HCT116 (cell line): ENCODE measurements around the gene RAB4A.

Experiments used
- CEBPB ChIP-seq: IDR thresholded peaks from 2 replicates; pipeline ENCODE4 v1.6.1; 2012; ENCODE audit warnings: low read depth
- EZH2 ChIP-seq: fragments of 200-600 bp; sonication (generic); IDR thresholded peaks from 2 replicates; pipeline ENCODE4 v1.6.1; 2017; ENCODE audit warnings: antibody characterized with exemption, mixed run types
- EZH2phosphoT487 ChIP-seq: fragments of 200-600 bp; IDR thresholded peaks from 2 replicates; pipeline ENCODE4 v1.6.1; 2018; ENCODE audit warnings: antibody characterized with exemption, borderline replicate concordance
- FOSL1 ChIP-seq: IDR thresholded peaks from 2 replicates; pipeline ENCODE4 v1.6.1; 2012; ENCODE audit warnings: low read depth
- JUND ChIP-seq: IDR thresholded peaks from 2 replicates; pipeline ENCODE4 v1.6.1; 2012
- POLR2A ChIP-seq: IDR thresholded peaks from 2 replicates; pipeline ENCODE4 v1.7.0; 2011; ENCODE audit warnings: borderline replicate concordance; ENCODE audit not compliant: insufficient read depth, insufficient read length; ENCODE audit errors: extremely low read depth
- POLR2AphosphoS5 ChIP-seq: IDR thresholded peaks from 2 replicates; pipeline ENCODE4 v1.6.1; 2011; ENCODE audit warnings: mild to moderate bottlenecking, low read depth, low read length, moderate library complexity
- YY1 ChIP-seq: IDR thresholded peaks from 2 replicates; pipeline ENCODE4 v1.6.1; 2011; ENCODE audit warnings: low read length, low read depth, moderate library complexity, mild to moderate bottlenecking; ENCODE audit not compliant: insufficient replicate concordance; ENCODE audit errors: extremely low read depth
- ZNF274 ChIP-seq: fragments of 200-500 bp; sonication (Bioruptor generic); IDR thresholded peaks from 2 replicates; pipeline ENCODE4 v1.6.1; 2014; ENCODE audit warnings: mild to moderate bottlenecking, low read depth, low read length, inconsistent platforms
- TF ChIP-seq, protein P1 (sequence below), 3 experiments: fragments of 200-600 bp in 1 of 3; sonication (generic) in 1 of 3; IDR thresholded peaks in 2 of 3; conservative IDR thresholded peaks in 1 of 3; 2 replicates each; pipeline ENCODE4 v1.5.1; 2012 to 2017; ENCODE audit warnings: low read depth in 2 of 3, low read length in 2 of 3, antibody characterized with exemption in 1 of 3, borderline replicate concordance in 1 of 3, control low read depth in 1 of 3, mild to moderate bottlenecking in 1 of 3, mixed read lengths in 1 of 3, mixed run types in 1 of 3, moderate library complexity in 1 of 3; ENCODE audit not compliant: insufficient read depth in 1 of 3
- TF ChIP-seq, protein P2 (sequence below): IDR thresholded peaks from 2 replicates; pipeline ENCODE4 v1.6.1; 2012; ENCODE audit warnings: low read depth

DNA sequence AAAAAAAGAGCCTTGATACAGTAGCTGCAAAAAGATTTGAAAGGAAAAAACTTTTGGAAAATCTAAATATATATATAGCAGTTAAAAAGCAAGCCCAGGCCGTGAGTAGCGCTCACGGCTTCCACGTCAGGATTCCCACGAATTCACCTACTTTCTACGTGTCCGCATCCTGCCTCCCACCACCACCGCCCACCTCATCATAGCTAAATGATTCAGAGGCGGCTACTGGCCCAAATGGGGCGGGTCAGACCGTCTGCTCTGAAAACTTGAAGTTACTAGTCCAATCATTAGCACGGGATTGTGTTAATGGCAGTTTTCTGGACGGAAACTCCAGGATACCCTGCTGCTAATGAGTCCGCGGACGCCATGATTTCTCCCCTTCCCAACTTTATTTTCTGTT lies 73.2 kb downstream of the RAB4A start:
- TF ChIP-seq, protein P1, sequence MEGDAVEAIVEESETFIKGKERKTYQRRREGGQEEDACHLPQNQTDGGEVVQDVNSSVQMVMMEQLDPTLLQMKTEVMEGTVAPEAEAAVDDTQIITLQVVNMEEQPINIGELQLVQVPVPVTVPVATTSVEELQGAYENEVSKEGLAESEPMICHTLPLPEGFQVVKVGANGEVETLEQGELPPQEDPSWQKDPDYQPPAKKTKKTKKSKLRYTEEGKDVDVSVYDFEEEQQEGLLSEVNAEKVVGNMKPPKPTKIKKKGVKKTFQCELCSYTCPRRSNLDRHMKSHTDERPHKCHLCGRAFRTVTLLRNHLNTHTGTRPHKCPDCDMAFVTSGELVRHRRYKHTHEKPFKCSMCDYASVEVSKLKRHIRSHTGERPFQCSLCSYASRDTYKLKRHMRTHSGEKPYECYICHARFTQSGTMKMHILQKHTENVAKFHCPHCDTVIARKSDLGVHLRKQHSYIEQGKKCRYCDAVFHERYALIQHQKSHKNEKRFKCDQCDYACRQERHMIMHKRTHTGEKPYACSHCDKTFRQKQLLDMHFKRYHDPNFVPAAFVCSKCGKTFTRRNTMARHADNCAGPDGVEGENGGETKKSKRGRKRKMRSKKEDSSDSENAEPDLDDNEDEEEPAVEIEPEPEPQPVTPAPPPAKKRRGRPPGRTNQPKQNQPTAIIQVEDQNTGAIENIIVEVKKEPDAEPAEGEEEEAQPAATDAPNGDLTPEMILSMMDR (IDR thresholded peaks at IDR 0.05 in 2 of 3, conservative IDR thresholded peaks at IDR 0.05 in 1 of 3; ENCODE audit: borderline replicate concordance in 1 of 3, insufficient read depth in 1 of 3, low read depth in 2 of 3, low read length in 2 of 3), result no peak
- TF ChIP-seq POLR2A (no peak), POLR2AphosphoS5 (no peak), FOSL1 (no peak), ZNF274 (no peak), YY1 (no peak), EZH2phosphoT487 (no peak), JUND (no peak), CEBPB (no peak), EZH2 (no peak)
- TF ChIP-seq, protein P2, sequence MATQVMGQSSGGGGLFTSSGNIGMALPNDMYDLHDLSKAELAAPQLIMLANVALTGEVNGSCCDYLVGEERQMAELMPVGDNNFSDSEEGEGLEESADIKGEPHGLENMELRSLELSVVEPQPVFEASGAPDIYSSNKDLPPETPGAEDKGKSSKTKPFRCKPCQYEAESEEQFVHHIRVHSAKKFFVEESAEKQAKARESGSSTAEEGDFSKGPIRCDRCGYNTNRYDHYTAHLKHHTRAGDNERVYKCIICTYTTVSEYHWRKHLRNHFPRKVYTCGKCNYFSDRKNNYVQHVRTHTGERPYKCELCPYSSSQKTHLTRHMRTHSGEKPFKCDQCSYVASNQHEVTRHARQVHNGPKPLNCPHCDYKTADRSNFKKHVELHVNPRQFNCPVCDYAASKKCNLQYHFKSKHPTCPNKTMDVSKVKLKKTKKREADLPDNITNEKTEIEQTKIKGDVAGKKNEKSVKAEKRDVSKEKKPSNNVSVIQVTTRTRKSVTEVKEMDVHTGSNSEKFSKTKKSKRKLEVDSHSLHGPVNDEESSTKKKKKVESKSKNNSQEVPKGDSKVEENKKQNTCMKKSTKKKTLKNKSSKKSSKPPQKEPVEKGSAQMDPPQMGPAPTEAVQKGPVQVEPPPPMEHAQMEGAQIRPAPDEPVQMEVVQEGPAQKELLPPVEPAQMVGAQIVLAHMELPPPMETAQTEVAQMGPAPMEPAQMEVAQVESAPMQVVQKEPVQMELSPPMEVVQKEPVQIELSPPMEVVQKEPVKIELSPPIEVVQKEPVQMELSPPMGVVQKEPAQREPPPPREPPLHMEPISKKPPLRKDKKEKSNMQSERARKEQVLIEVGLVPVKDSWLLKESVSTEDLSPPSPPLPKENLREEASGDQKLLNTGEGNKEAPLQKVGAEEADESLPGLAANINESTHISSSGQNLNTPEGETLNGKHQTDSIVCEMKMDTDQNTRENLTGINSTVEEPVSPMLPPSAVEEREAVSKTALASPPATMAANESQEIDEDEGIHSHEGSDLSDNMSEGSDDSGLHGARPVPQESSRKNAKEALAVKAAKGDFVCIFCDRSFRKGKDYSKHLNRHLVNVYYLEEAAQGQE, result no peak
